Muscle of arm (tissue), 14 donors: ENCODE data around the gene CFB. TPM values are rescaled to one million over a fixed set of nuclear protein-coding genes. Genes with fewer than 3 reads are reported as not detected.
"Not testable (repeated sequence)": the region's sequence is repeated elsewhere in the genome, so short reads cannot be mapped to it uniquely, and the experiment has no call there.

Experiments used
- DNase-seq: peaks from one replicate; pipeline ENCODE4 v3.0.0-alpha.2; 2013
- long read RNA-seq, 11 donors: transcript quantifications; one replicate each; lab custom pipeline, GENCODE V29; 2026
- polyA plus RNA-seq, 12 donors: library from polyadenylated mRNA; unstranded; fragments of 120-200 nt; gene quantifications; one replicate each; pipeline ENCODE4 v1.2.1, GENCODE V29; 2013; ENCODE audit not compliant: insufficient read length in 12 of 12

The CFB gene
- 1 to 10 TPM in 9 of 12 donors, under 1 TPM in 1, not detected in 2; 0.97 to 5.8 (median 1.6) TPM for polyA plus RNA-seq
- long read RNA-seq, donor 1, partial matches to known transcripts: 13 of 18 reads
- long read RNA-seq, donor 1, other reads (novel, unspliced or antisense): 0 of 18 reads
- long read RNA-seq, donor 2: 0 reads
- long read RNA-seq, donor 3: 0 reads
- long read RNA-seq, donor 4: 0 reads
- long read RNA-seq, donor 5, partial matches to known transcripts: 0 of 1 reads
- long read RNA-seq, donor 5, other reads (novel, unspliced or antisense): 0 of 1 reads
- long read RNA-seq, donor 6: 0 reads
- long read RNA-seq, donor 7: 0 reads
- long read RNA-seq, donor 8: 0 reads
- long read RNA-seq, donor 9: 0 reads
- long read RNA-seq, donor 10: 0 reads
- long read RNA-seq, donor 11: 0 reads

DNA sequence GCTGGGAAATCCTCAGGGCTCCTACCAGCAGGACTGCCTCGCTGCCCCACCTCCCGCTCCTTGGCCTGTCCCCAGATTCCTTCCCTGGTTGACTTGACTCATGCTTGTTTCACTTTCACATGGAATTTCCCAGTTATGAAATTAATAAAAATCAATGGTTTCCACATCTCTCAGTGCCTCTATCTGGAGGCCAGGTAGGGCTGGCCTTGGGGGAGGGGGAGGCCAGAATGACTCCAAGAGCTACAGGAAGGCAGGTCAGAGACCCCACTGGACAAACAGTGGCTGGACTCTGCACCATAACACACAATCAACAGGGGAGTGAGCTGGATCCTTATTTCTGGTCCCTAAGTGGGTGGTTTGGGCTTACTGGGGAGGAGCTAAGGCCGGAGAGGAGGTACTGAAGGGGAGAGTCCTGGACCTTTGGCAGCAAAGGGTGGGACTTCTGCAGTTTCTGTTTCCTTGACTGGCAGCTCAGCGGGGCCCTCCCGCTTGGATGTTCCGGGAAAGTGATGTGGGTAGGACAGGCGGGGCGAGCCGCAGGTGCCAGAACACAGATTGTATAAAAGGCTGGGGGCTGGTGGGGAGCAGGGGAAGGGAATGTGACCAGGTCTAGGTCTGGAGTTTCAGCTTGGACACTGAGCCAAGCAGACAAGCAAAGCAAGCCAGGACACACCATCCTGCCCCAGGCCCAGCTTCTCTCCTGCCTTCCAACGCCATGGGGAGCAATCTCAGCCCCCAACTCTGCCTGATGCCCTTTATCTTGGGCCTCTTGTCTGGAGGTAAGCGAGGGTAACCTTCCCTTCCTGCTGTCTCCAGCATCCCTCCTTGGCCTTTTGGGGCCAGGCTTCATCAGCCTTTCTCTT lies at the start of gene CFB:
Gene CFB (plus strand): TSS at position 589 of the 863 bp plus-strand sequence. CDS start 127 bp downstream, at position 716.
- DNase-seq: peak; percentile 46

GRCh38 chr6:31896493-31896855 lies 49.4 kb upstream of the CFB start:
- DNase-seq: no peak

DNA sequence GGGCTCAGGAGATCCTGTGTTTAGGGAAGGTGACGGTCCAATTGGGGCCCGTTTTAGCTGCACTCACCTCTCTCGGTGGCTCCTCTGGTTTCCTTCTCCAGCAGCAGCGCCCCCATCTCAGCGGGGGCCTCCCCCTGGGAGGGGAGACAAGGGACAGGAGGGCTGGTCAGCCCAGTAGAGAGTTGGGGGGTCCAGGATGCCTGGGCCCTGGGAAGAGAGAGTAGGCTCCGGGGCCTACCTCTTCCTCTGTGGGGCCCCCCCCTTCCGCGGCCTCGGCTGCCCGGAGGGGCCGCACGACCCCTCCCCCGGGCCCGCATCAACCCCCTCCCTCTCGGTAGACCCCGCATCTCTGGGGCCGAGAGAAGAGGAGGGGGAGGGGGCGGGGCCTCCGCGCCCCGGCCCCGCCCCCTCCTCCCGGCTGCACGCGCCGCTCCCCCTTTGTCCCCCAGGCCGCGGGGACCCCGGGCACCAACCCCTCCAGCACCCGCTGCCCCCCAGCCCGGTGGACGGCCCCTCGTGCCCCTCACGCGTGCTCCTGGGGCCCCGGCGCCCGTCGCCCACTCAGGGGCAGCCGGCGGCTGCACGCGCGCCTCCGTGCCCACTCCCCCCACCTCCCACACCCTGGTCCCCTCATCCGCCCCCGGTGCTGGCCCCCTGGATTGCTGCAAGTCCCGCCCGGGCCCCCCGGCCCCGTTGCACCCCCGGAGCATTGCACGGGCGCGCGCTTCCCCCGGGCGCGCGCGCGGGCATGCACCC lies 48.9 kb upstream of the CFB start:
- DNase-seq: no peak

- DNase-seq: peak; percentile 90
Observed at GRCh38 chr6:31897612-31898382, 48.1 kb upstream of the CFB start, which contains the start of gene EHMT2. Gene EHMT2, minus strand, starts transcription at chr6:31897698. Its CDS starts 21 bp downstream, at chr6:31897677.

DNA sequence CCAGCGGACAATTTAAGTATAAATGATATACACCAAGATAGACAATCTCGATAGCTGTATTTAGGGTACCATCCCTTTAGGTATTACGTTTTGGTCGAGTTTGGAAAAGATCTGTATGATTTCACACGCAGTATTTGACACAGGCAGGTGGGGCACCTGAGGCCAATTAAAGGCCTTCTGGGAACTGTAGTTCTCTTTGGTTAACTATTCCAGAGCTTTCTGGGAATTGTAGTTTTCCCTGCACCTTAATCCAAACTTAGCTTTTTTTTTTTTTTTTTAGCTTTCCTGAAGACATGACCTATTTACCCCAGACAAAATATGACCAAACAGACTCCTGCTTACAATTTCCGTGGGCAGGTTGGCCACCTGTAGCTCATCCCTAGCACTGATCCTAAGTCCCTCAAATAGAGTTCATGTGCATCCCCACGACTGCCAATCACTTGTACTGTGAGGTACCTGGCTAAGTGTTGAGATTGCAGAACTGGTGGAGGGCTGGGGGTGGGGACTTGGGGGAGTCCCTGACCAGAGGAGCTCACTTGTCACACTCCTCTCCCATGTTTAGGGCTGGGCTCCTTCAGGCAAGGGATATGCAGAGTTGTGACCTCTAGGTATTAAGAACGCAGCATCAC lies 47.4 kb upstream of the CFB start:
- DNase-seq: peak; percentile 45

DNA sequence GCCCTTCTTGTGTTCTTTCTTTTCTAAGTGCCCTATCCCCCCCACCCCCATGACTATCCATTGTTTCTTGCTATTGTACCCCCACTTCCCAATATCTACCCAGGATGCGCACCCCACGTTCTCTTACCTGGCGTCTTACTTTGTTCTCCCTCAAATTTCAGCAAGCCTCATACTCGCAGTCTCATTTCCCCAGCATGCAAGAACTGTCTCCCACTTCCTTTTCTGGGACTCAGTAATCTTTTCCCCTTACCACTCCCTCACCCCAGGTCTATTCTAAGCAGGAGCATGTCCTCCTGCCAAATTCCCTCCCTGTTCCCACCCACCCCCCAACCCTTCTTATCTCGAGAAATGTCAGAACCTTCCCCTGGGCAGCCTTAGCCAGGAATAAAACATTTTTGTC lies 46.7 kb upstream of the CFB start:
- DNase-seq: no peak

DNA sequence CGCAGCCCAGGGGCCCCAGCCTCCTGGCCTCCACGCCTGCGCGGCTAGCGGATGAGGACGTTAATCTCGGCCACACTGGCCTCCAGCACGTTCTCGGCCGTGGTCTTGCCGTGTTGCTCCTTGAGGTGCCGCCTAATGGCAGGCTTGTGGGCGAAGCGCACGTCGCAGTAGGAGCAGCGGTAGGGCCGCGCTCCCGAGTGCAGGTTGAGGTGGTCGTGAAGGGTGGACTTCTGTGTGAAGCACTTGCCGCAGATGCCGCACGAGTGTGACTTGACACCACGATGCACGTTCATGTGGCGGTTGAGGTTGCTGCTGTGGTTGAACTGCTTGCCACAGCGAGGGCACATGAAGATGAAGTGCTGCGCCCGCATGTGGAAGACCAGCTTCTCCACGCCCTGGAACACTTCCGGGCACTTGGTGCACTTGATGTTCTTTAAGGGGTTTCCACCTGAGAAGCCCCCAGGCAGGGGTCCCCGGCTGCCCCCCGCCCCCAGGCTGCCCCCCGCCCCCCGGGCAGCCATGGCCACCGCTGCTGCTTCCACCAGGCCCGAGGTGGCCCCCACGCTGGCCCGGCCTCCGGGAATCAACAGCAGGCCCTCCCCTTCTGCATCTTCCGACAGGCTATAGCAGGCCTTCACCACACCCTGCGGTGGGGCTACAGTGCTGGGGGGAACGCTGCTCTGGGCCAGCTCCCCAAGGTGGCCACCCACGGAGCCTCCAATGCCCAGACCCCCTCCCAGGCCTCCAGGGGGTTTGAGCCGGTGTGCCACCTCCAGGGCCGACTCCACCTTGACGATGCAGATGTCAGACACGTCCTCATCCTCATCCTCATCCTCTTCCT lies 45.8 kb upstream of the CFB start:
- DNase-seq: no peak

- no peak for DNase-seq
Observed at GRCh38 chr6:31900917-31901414, 44.9 kb upstream of the CFB start.

DNA sequence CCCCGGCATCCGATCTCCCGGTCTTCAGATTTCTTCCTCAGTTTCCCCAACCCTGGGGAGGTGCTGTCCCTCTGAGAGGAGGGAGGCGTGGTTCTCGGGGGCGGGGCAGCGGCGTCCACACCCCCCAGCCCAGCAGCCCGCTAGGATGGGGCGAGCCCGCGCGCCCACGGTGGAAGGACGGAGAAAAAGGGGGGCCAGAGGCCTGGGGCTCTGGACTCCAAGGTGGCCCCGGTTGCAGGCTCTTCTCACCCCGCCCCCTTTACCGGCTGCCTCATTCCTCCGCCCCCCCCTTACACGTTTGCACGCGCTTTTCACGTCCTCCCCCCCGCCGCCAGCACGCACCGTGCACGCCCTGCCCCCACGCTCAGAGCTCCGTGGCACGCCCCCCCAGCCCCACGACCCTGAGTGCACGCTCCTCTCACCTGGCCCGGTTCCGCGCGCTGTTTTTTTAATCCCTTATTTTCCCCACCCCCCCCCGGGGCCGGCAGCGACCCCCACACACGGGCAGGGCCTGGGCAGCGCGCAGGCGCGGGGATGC lies 44.4 kb upstream of the CFB start:
- peak; percentile 58 for DNase-seq

DNA sequence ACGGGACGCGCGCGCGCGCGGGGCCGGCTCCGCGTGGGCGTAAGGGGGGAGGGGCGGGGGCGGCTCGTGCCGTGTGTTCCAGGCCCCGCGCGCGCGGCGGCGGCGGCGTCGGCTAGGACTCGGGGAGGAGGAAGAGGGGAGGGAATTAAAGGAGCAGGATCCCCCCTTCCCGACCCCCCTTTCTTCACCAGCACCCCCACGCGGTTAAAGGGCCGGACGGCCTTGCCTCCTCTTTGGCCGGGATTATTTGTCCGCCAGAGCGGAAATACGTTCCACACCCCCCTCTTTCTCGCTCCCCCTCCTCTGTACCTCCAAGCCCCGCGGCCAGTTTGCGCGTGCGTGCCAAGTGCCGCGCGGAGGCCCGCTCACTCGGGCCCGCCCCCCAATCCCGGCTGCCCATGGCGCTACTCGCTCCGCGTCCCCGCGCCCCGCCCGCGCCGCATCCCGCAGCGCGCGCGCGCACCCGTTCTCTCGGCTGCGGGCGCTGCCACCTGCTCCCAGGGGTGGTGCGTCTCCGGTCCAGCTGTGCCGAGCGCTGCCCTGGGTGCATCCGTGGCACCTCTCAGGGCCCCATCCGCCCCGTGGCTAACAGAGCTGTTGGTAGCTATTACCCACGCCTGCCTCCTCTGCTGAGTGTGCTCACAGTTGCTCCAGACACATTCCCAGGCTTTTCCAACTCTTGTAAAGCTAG lies 43.8 kb upstream of the CFB start, which contains the start of gene ZBTB12:
Gene ZBTB12 (minus strand): TSS at position 134 of the 691 bp plus-strand sequence. CDS start 781 bp downstream, outside the sequence.
- DNase-seq: peak; percentile 97

- no peak for DNase-seq
Observed at GRCh38 chr6:31903957-31904356, 41.9 kb upstream of the CFB start.

DNA sequence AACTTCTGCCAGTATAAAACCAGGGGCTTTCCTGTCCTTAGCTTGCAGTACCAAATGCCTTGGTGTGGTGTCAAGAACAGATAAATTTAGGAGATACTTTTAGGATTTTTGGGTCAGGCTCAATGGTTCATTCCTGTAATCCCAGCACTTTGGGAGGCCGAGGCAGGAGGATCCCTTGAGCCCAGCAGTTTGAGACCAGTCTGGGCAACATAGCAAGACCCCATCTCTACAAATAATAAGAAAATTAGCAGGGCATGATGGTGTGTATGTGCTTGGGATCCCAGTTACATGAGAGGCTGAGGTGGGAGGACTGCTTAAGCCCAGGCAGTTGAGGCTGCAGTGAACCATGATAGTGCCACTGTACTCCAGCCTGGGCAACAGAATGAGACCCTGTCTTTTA lies 40.9 kb upstream of the CFB start:
- DNase-seq: no peak

DNA sequence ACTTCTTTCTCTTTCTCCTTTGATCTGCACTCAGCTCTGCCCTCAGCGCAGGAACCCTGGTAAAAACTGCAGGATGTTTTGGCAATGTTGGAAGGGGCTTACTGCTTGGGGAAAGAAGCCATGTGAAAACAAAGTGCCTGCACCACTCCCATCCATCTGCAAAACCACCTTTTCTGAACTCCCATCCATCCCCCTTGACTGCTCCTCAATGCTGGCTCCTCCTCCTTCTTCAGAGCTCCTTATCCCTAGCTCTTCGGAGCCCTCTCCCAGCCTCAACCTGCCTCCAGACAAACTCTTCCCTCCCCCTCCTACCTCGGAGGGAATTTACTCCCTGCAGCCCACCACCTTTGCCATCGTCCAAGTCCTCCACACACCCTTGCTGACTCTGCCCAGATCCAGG lies 39.8 kb upstream of the CFB start:
- DNase-seq: no peak

DNA sequence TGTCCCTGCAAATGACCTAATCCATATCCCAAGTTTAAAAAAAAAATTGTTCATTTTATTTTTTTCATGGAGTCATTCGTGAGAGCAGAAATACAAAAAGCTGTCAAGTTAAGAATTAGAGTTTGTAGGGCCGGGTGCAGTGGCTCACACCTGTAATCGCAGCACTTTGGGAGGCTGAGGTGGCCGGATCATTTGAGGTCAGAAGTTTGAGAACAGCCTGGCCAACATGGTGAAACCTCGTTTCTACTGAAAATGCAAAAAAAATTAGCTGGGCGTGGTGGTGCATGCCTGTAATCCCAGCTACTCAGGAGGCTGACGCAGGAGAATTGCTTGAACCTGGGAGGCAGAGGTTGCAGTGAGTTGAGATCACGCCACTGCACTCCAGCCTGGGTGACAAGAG lies 39.2 kb upstream of the CFB start:
- not testable (repeated sequence) for DNase-seq

DNA sequence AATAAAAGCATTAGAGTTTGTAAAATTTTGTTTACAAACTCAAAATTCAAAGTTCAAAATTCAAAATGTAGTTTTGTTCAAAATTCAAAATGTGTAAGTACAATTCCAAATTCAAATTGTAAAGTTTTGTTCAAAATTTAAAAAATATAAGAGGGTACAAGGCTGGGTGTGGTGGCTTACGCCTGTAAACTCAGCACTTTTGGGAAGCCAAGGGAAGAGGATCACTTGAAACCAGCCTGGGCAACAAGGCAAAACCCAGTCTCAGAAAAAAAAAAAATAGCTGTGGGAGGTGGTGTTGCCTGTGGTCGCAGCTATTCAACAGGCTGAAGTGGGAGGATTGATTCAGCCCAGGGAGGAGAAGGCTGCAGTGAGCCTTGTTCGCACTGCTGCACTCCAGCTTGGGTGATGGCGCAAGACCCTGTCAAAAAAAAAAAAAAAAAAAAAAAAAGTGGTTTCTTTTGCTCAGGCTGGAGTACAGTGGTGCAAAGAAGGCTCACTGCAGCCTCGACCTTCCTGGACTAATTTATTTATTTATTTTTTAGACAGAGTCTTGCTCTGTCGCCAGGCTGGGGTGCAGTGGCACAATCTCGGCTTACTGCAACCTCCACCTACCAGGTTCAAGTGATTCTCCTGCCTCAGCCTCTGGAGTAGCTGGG lies 38.6 kb upstream of the CFB start:
- DNase-seq: no peak

- not testable (repeated sequence) for DNase-seq
Observed at GRCh38 chr6:31908255-31908654, 37.6 kb upstream of the CFB start.

DNA sequence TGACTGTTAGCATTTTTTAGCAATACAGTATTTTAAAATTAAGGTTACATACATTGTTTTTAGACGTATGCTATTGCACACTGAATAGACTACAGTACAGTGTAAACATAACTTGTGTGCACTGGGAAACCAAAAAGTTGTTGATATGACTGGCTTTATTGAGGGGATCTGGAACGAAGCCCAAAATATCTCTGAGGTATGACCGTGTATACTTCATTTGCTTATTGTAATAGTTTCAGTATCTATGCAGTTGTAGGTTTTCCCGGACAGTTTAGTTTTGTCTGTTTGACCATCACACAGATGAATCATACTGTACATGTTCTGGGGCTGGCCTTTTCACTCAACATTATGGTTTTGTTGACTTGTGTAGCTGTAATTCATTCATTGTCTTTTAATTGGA lies 37.1 kb upstream of the CFB start:
- no peak for DNase-seq

DNA sequence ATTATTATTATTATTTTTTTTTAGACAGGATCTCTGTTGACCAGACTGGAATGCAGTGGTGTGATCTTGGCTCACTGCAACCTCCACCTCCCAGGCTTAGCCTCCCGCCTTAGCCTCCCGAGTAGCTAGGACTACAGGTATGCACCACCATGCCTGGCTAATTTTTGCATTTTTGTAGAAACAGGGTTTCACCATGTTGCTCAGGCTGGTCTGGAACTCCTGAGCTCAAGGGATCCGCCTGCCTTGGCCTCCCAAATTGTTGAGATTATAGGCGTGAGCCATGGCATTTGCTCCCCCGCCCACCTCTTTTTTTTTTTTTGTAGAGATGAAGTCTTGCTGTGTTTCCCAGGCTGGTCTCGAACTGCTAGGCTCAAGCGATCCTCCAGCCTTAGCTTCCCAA lies 36.6 kb upstream of the CFB start:
- not testable (repeated sequence) for DNase-seq
